HepG2 (cell line): ENCODE data around the gene CTNNAL1. TPM values are rescaled to one million over a fixed set of nuclear protein-coding genes. Genes with fewer than 3 reads are reported as not detected.

Experiments
- ATF7-NPFF ChIP-seq: sonication (generic); formaldehyde crosslinking; IDR thresholded peaks from 2 replicates; pipeline ENCODE4 v1.8.1; 2023; ENCODE audit warnings: mild to moderate bottlenecking, low read depth, missing genetic modification reagents, moderate library complexity
- HNRNPLL ChIP-seq: fragments of 200-400 bp; formaldehyde crosslinking; IDR thresholded peaks from 2 replicates; pipeline ENCODE4 v1.6.1; 2017; ENCODE audit warnings: mild to moderate bottlenecking, low read depth, low read length; ENCODE audit not compliant: poor library complexity, severe bottlenecking
- MED1 ChIP-seq: sonication (generic); formaldehyde crosslinking; IDR thresholded peaks from 2 replicates; pipeline ENCODE4 v1.4.0; 2020; ENCODE audit warnings: missing genetic modification reagents
- MYC ChIP-seq: sonication (generic); formaldehyde crosslinking; IDR thresholded peaks from 2 replicates; pipeline ENCODE4 v1.9.0; 2021; ENCODE audit warnings: missing genetic modification reagents, borderline replicate concordance
- NFYC ChIP-seq: IDR thresholded peaks from 2 replicates; pipeline ENCODE4 v1.6.1; 2016; ENCODE audit warnings: missing genetic modification reagents, missing compliant biosample characterization
- PHF21A ChIP-seq: sonication (generic); formaldehyde crosslinking; IDR thresholded peaks from 2 replicates; pipeline ENCODE4 v1.5.0; 2020; ENCODE audit warnings: mild to moderate bottlenecking, missing genetic modification reagents
- PHF8 ChIP-seq: sonication (generic); formaldehyde crosslinking; IDR thresholded peaks from 2 replicates; pipeline ENCODE4 v1.5.0; 2020; ENCODE audit warnings: missing genetic modification reagents
- POLR2G ChIP-seq: fragments of 200-400 bp; formaldehyde crosslinking; IDR thresholded peaks from 2 replicates; pipeline ENCODE4 v1.6.1; 2018; ENCODE audit warnings: mild to moderate bottlenecking, low read depth, low read length, moderate library complexity
- SAP130 ChIP-seq: IDR thresholded peaks from 2 replicates; pipeline ENCODE4 v1.6.1; 2016; ENCODE audit warnings: low read depth
- SMAD9 ChIP-seq: sonication (generic); formaldehyde crosslinking; IDR thresholded peaks from 2 replicates; pipeline ENCODE4 v1.5.1; 2020; ENCODE audit warnings: mild to moderate bottlenecking, missing genetic modification reagents
- SOX13 ChIP-seq, 3 experiments: fragments of 450-650 bp in 1 of 3; sonication (generic) in 1 of 3; formaldehyde crosslinking in 1 of 3; IDR thresholded peaks in 2 of 3; conservative IDR thresholded peaks in 1 of 3; 2 replicates each; pipeline versions ENCODE4 v1.5.0 to v1.6.1; 2016 to 2020; ENCODE audit warnings: antibody characterized with exemption in 1 of 3, mild to moderate bottlenecking in 1 of 3, missing compliant biosample characterization in 1 of 3, missing genetic modification reagents in 1 of 3, moderate library complexity in 1 of 3
- TCF12 ChIP-seq, 2 experiments: fragments of 450-650 bp in 1 of 2; sonication (generic) in 1 of 2; formaldehyde crosslinking in 1 of 2; IDR thresholded peaks; 2 replicates each; pipeline versions ENCODE4 v1.6.1 to v1.8.0; 2017 to 2022; ENCODE audit warnings: antibody characterized with exemption in 1 of 2, mild to moderate bottlenecking in 1 of 2, missing genetic modification reagents in 1 of 2, moderate library complexity in 1 of 2
- ZNF547 ChIP-seq: sonication (generic); formaldehyde crosslinking; IDR thresholded peaks from 2 replicates; pipeline ENCODE4 v1.5.1; 2020; ENCODE audit warnings: mild to moderate bottlenecking, missing genetic modification reagents
- ZNF607 ChIP-seq: sonication (generic); formaldehyde crosslinking; IDR thresholded peaks from 2 replicates; pipeline ENCODE4 v1.5.1; 2020; ENCODE audit warnings: missing genetic modification reagents, mild to moderate bottlenecking, borderline replicate concordance
- ZNF891 ChIP-seq: sonication (generic); formaldehyde crosslinking; IDR thresholded peaks from 2 replicates; pipeline ENCODE4 v1.5.0; 2020; ENCODE audit warnings: mild to moderate bottlenecking, missing genetic modification reagents
- polyA plus RNA-seq, 8 experiments: library from polyadenylated mRNA; depleted of rRNA in 3 of 8; stranded (reverse) in 7 of 8; unstranded in 1 of 8; fragments of >200 nt; fragmentation: Illumina TruSeq in 4 of 8; extraction: Trizol in 4 of 8; gene quantifications; 2 replicates each; pipeline versions ENCODE4 v1.2.1 to v1.2.3, GENCODE V29; 2011 to 2016; ENCODE audit warnings: low read depth in 4 of 8, missing spikeins in 1 of 8, mixed read lengths in 1 of 8; ENCODE audit not compliant: insufficient read depth in 1 of 8
- total RNA-seq, 5 experiments: library from RNA; depleted of rRNA; stranded (reverse); fragments of >200 nt; fragmentation: Illumina TruSeq; extraction: Trizol; gene quantifications; 2 replicates each; pipeline ENCODE4 v1.2.3, GENCODE V29; 2016; ENCODE audit warnings: low read depth in 1 of 5
- TF ChIP-seq, protein P1 (sequence below), 2 experiments: sonication (generic) in 1 of 2; formaldehyde crosslinking in 1 of 2; IDR thresholded peaks; 2 replicates each; pipeline versions ENCODE4 v1.4.0 to v1.6.1; 2018 to 2020; ENCODE audit warnings: missing genetic modification reagents in 2 of 2, borderline replicate concordance in 1 of 2, low read depth in 1 of 2, mild to moderate bottlenecking in 1 of 2, missing biosample characterization in 1 of 2
- TF ChIP-seq, protein P2 (sequence below): sonication (generic); formaldehyde crosslinking; IDR thresholded peaks from 2 replicates; pipeline ENCODE4 v1.5.0; 2020; ENCODE audit warnings: mild to moderate bottlenecking, missing genetic modification reagents, moderate library complexity
- TF ChIP-seq, protein P3 (sequence below): IDR thresholded peaks from 2 replicates; pipeline ENCODE4 v1.6.1; 2018; ENCODE audit warnings: missing genetic modification reagents, mild to moderate bottlenecking, missing compliant biosample characterization
- TF ChIP-seq, protein P4 (sequence below): sonication (generic); formaldehyde crosslinking; conservative IDR thresholded peaks from 2 replicates; pipeline ENCODE4 v1.4.0; 2020; ENCODE audit warnings: mild to moderate bottlenecking, missing genetic modification reagents, moderate library complexity

The CTNNAL1 gene
- total and polyA plus RNA-seq, 2 of the 13 experiments (the other 11 are each of a cell fraction or from before 2014, with no cell fraction given), result 32.0 to 162 TPM

DNA sequence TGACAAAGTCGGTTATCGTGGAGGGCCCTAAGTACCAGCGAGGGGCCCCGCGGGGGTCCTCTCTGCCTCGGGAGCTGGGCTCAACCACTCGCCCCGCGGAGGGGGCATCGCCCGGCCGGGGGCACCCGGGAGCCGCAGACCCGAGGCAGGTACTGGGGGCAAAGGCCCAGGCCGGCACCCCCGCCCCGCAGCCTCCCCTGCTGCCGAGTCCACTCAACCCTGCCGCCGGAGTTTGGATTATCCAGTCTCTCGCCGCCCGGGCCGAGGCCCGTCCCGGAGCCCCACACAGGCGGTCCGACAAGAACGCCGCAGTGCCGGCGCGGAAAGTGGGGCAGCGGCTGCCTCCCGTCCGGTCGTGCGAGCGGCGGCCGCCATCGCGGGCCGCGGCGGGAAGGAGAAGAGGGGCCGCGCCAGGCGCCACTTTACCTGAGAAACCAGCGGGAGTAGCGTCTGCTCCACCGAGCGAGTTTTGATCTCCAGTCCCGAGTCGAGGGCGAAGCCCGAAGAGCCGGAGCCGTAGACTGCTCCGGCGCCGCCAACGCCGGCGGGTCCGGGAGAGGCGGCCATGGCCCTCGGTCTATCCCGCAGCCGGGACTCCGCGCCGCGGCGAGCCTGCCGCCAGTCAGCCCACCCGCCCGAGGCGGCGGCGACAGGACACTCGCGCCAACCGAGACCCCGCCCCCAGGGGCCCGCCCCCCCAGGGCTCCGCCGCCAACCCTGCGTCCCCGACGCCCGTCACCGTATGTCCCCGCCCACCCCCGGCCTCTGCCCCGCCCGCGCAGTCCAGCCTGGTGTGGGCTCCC is at the start of gene CTNNAL1 (continued):
- TF ChIP-seq ZNF607 (CRISPR knock-in tag), result peak; percentile 64; the same call in 1 of the 2 replicates
- TF ChIP-seq SAP130 (CRISPR knock-in tag), result peak; percentile 73; the same call in 1 of the 2 replicates
- no peak for TF ChIP-seq SOX13 (IDR thresholded peaks at IDR 0.05)
- 0 out of 4 replicates have a peak, but pooled peaks of 1 of the 2 experiments have one; percentile 13 for TF ChIP-seq SOX13 (CRISPR knock-in tag; conservative IDR thresholded peaks at IDR 0.05 in 1 of 2, IDR thresholded peaks at IDR 0.05 in 1 of 2)
- TF ChIP-seq, protein P1, sequence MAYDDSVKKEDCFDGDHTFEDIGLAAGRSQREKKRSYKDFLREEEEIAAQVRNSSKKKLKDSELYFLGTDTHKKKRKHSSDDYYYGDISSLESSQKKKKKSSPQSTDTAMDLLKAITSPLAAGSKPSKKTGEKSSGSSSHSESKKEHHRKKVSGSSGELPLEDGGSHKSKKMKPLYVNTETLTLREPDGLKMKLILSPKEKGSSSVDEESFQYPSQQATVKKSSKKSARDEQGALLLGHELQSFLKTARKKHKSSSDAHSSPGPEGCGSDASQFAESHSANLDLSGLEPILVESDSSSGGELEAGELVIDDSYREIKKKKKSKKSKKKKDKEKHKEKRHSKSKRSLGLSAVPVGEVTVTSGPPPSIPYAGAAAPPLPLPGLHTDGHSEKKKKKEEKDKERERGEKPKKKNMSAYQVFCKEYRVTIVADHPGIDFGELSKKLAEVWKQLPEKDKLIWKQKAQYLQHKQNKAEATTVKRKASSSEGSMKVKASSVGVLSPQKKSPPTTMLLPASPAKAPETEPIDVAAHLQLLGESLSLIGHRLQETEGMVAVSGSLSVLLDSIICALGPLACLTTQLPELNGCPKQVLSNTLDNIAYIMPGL (CRISPR knock-in tag; IDR thresholded peaks at IDR 0.05; ENCODE audit: borderline replicate concordance in 1 of 2, low read depth in 1 of 2), result peak; percentile 22 to 35; a peak in 2 of 4 replicates
- TF ChIP-seq ZNF547 (CRISPR knock-in tag), result 0 out of 2 replicates have a peak, but pooled peaks have one; percentile 8
- no peak for TF ChIP-seq MED1
- peak; percentile 26; the same call in 1 of the 2 replicates for TF ChIP-seq ZNF891 (CRISPR knock-in tag)
- TF ChIP-seq, protein P2, sequence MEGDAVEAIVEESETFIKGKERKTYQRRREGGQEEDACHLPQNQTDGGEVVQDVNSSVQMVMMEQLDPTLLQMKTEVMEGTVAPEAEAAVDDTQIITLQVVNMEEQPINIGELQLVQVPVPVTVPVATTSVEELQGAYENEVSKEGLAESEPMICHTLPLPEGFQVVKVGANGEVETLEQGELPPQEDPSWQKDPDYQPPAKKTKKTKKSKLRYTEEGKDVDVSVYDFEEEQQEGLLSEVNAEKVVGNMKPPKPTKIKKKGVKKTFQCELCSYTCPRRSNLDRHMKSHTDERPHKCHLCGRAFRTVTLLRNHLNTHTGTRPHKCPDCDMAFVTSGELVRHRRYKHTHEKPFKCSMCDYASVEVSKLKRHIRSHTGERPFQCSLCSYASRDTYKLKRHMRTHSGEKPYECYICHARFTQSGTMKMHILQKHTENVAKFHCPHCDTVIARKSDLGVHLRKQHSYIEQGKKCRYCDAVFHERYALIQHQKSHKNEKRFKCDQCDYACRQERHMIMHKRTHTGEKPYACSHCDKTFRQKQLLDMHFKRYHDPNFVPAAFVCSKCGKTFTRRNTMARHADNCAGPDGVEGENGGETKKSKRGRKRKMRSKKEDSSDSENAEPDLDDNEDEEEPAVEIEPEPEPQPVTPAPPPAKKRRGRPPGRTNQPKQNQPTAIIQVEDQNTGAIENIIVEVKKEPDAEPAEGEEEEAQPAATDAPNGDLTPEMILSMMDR (CRISPR knock-in tag), result no peak
- TF ChIP-seq HNRNPLL, result peak; percentile 55
- no peak for TF ChIP-seq NFYC
- TF ChIP-seq, protein P3, sequence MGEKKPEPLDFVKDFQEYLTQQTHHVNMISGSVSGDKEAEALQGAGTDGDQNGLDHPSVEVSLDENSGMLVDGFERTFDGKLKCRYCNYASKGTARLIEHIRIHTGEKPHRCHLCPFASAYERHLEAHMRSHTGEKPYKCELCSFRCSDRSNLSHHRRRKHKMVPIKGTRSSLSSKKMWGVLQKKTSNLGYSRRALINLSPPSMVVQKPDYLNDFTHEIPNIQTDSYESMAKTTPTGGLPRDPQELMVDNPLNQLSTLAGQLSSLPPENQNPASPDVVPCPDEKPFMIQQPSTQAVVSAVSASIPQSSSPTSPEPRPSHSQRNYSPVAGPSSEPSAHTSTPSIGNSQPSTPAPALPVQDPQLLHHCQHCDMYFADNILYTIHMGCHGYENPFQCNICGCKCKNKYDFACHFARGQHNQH (CRISPR knock-in tag), result peak; percentile 34; the same call in 1 of the 2 replicates
- TF ChIP-seq, protein P4, sequence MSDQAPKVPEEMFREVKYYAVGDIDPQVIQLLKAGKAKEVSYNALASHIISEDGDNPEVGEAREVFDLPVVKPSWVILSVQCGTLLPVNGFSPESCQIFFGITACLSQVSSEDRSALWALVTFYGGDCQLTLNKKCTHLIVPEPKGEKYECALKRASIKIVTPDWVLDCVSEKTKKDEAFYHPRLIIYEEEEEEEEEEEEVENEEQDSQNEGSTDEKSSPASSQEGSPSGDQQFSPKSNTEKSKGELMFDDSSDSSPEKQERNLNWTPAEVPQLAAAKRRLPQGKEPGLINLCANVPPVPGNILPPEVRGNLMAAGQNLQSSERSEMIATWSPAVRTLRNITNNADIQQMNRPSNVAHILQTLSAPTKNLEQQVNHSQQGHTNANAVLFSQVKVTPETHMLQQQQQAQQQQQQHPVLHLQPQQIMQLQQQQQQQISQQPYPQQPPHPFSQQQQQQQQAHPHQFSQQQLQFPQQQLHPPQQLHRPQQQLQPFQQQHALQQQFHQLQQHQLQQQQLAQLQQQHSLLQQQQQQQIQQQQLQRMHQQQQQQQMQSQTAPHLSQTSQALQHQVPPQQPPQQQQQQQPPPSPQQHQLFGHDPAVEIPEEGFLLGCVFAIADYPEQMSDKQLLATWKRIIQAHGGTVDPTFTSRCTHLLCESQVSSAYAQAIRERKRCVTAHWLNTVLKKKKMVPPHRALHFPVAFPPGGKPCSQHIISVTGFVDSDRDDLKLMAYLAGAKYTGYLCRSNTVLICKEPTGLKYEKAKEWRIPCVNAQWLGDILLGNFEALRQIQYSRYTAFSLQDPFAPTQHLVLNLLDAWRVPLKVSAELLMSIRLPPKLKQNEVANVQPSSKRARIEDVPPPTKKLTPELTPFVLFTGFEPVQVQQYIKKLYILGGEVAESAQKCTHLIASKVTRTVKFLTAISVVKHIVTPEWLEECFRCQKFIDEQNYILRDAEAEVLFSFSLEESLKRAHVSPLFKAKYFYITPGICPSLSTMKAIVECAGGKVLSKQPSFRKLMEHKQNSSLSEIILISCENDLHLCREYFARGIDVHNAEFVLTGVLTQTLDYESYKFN (CRISPR knock-in tag), result no peak
- TF ChIP-seq SMAD9 (CRISPR knock-in tag), result no peak
- TF ChIP-seq MYC, result peak; percentile 53; the same call in 1 of the 2 replicates
- TF ChIP-seq ATF7-NPFF (CRISPR knock-in tag), result peak; percentile 7; the same call in 1 of the 2 replicates
- TF ChIP-seq PHF8 (CRISPR knock-in tag), result peak; percentile 59
- peak; percentile 8; the same call in 1 of the 2 replicates for TF ChIP-seq PHF21A (CRISPR knock-in tag)
- TF ChIP-seq TCF12 (IDR thresholded peaks at IDR 0.05), result no peak
- 0 out of 2 replicates have a peak, but pooled peaks have one; percentile 49 for TF ChIP-seq TCF12 (CRISPR knock-in tag; IDR thresholded peaks at IDR 0.05)
- TF ChIP-seq POLR2G, result peak; percentile 79
